B cell (primary cell): ENCODE results near the gene ASTL. TPM values are rescaled to one million over a fixed set of nuclear protein-coding genes. Genes with fewer than 3 reads are reported as not detected.

Source experiments
- ATAC-seq: fragments of 200-7000 bp; cut with Tn5 transposase; one replicate; pipeline ENCODE4 v1.10.0; 2021; ENCODE audit warnings: low read depth, mild to moderate bottlenecking, moderate number of reproducible peaks, moderate library complexity
- CTCF ChIA-PET: fragments of 350-600 bp; sonication (Branson Sonifier 250); formaldehyde crosslinking; loops from one replicate; lab custom pipeline; 2021; ENCODE audit warnings: antibody characterized with exemption, inconsistent platforms; lab: Charles Lee
- POLR2A ChIA-PET: fragments of 350-600 bp; sonication (Branson Sonifier 250); formaldehyde crosslinking; loops from one replicate; lab custom pipeline; 2021; ENCODE audit warnings: antibody characterized with exemption; lab: Charles Lee
- DNase-seq: peaks from one replicate; pipeline ENCODE4 v3.0.0; 2013
- H2AFZ ChIP-seq: 2 replicates; pipeline ENCODE4 v1.6.1; 2012; ENCODE audit warnings: mild to moderate bottlenecking, low read depth, low read length; ENCODE audit not compliant: insufficient read depth, poor library complexity, severe bottlenecking
- H3K27ac ChIP-seq, 2 donors: 1 replicate in 1 of 2; 2 replicates in 1 of 2; pipeline ENCODE4 v1.5.1; 2012 to 2013; ENCODE audit warnings: low read length in 2 of 2, mild to moderate bottlenecking in 2 of 2, moderate library complexity in 1 of 2
- H3K27me3 ChIP-seq, 4 experiments: fragments of 200-600 bp in 1 of 4; sonication (generic) in 1 of 4; replicated peaks in 1 of 4; 1 replicate in 2 of 4; 2 replicates in 2 of 4; pipeline versions ENCODE4 v1.6.1 to v1.7.0; 2013 to 2016; ENCODE audit warnings: low read length in 3 of 4, mild to moderate bottlenecking in 2 of 4, mixed read lengths in 1 of 4, moderate library complexity in 1 of 4; ENCODE audit not compliant: insufficient read depth in 4 of 4, control insufficient read depth in 3 of 4; ENCODE audit errors: control extremely low read depth in 1 of 4
- H3K36me3 ChIP-seq, 2 experiments: replicated peaks in 1 of 2; 1 replicate in 1 of 2; 2 replicates in 1 of 2; pipeline versions ENCODE4 v1.6.1 to v1.7.1; 2013; ENCODE audit warnings: low read length in 1 of 2; ENCODE audit not compliant: insufficient read depth in 2 of 2, control insufficient read depth in 1 of 2; ENCODE audit errors: control extremely low read depth in 1 of 2, extremely low read depth in 1 of 2
- H3K4me1 ChIP-seq, 2 donors: fragments of 200-600 bp in 1 of 2; sonication (generic) in 1 of 2; 1 replicate in 1 of 2; 2 replicates in 1 of 2; pipeline versions ENCODE4 v1.5.1 to v1.6.1; 2013 to 2017; ENCODE audit warnings: low read length in 2 of 2; ENCODE audit not compliant: control insufficient read depth in 2 of 2, insufficient read depth in 2 of 2
- H3K4me2 ChIP-seq: replicated peaks from 2 replicates; pipeline ENCODE3; 2012; ENCODE audit warnings: mild to moderate bottlenecking, low read depth, low read length; ENCODE audit not compliant: poor library complexity, severe bottlenecking
- H3K4me3 ChIP-seq, 5 experiments: fragments of 200-600 bp in 1 of 5; sonication (generic) in 1 of 5; 1 replicate in 3 of 5; 2 replicates in 2 of 5; pipeline versions ENCODE4 v1.5.1 to v1.7.0; 2011 to 2016; ENCODE audit warnings: low read length in 4 of 5, mild to moderate bottlenecking in 4 of 5, low read depth in 2 of 5, control low read depth in 1 of 5, moderate library complexity in 1 of 5; ENCODE audit not compliant: insufficient read depth in 1 of 5; ENCODE audit errors: control extremely low read depth in 1 of 5, extremely low read depth in 1 of 5
- H3K79me2 ChIP-seq: fragments of 200-600 bp; sonication (generic); one replicate; pipeline ENCODE4 v1.6.0; 2016; ENCODE audit warnings: low read length; ENCODE audit not compliant: control insufficient read depth, insufficient read depth
- H3K9ac ChIP-seq: fragments of 200-600 bp; sonication (generic); 2 replicates; pipeline ENCODE4 v1.6.1; 2017; ENCODE audit warnings: mild to moderate bottlenecking, low read length, moderate library complexity
- H3K9me3 ChIP-seq, 3 donors: one replicate each; pipeline versions ENCODE4 v1.6.1 to v1.7.1; 2013; ENCODE audit warnings: low read length in 2 of 3; ENCODE audit not compliant: control insufficient read depth in 2 of 3, insufficient read depth in 1 of 3; ENCODE audit errors: control extremely low read depth in 1 of 3
- H4K20me1 ChIP-seq: 2 replicates; pipeline ENCODE4 v1.6.0; 2012; ENCODE audit warnings: mild to moderate bottlenecking, low read length; ENCODE audit not compliant: insufficient read depth, control insufficient read depth, poor library complexity, severe bottlenecking
- H3K27ac Mint-ChIP-seq: one replicate; pipeline ENCODE4 v1.8.0; 2021; ENCODE audit warnings: mixed read lengths
- H3K27me3 Mint-ChIP-seq: one replicate; pipeline ENCODE4 v1.8.0; 2021; ENCODE audit warnings: mixed read lengths
- H3K4me1 Mint-ChIP-seq: one replicate; pipeline ENCODE4 v1.8.0; 2021; ENCODE audit warnings: mixed read lengths
- H3K4me3 Mint-ChIP-seq: one replicate; pipeline ENCODE4 v1.8.0; 2021; ENCODE audit warnings: mixed read lengths
- H3K9me3 Mint-ChIP-seq: one replicate; pipeline ENCODE4 v1.8.0; 2022; ENCODE audit warnings: mixed read lengths; ENCODE audit not compliant: insufficient read depth
- EZH2 ChIP-seq: IDR thresholded peaks from 2 replicates; pipeline ENCODE4 v1.6.1; 2012; ENCODE audit warnings: borderline replicate concordance, low read depth, mild to moderate bottlenecking, moderate library complexity, low read length; ENCODE audit not compliant: insufficient read depth, poor library complexity, severe bottlenecking
- WGBS: methylation state at CpG from one replicate; pipeline ENCODE4 v1.1.5; 2013; ENCODE audit warnings: missing lambda C conversion rate; ENCODE audit not compliant: insufficient coverage; 5-methylcytosine and 5-hydroxymethylcytosine counted together
- intact Hi-C: fragments of 100-400 bp; cut with micrococcal nuclease; formaldehyde crosslinking; loops from one replicate; pipeline ENCODE4 v1.10.0; 2022
- polyA plus RNA-seq: library from polyadenylated mRNA; depleted of rRNA; stranded (reverse); fragments of >200 nt; gene quantifications from 2 replicates; pipeline ENCODE4 v1.2.3, GENCODE V29; 2012
- total RNA-seq, 2 donors: library from RNA; stranded (reverse); fragments of 120-200 nt in 1 of 2; gene quantifications; 1 replicate in 1 of 2; 2 replicates in 1 of 2; pipeline versions ENCODE4 v1.2.3 to v1.2.4, GENCODE V29; 2013 to 2022
- TF ChIP-seq, protein P1 (sequence below): fragments of 200-600 bp; IDR thresholded peaks from one replicate; pipeline ENCODE4 v1.8.0; 2022; ENCODE audit warnings: antibody characterized with exemption, mild to moderate bottlenecking

Gene ASTL
- total and polyA plus RNA-seq, 2 donors (not counting 1 experiment from before 2014, with no cell fraction given): 0.15 to 0.59 TPM

DNA sequence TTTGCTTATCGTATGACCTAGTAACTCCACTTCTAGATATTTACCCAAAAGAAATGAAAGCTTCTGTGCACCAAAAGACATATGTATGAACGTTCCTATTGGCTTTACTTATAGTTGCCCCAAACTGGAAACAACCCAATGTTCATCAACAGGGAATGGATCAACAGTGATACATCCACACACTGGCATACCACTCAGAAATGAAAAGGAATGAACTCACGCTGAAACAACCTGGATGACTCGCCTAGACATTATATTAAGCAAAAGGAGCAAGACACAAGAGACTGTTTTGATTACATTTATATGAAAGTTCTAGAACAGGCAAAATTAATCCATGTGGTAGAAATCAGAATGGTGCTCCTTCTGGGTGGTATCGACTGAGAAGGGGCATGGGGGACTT lies 40.9 kb downstream of the ASTL start:
- no peaks in the 10 kb centered on the region for H3K9me3 ChIP-seq
- H3K27ac ChIP-seq: no peak overlapping the region
- no peak overlapping the region for H3K9ac ChIP-seq
- no peaks in the 10 kb centered on the region for H3K79me2 ChIP-seq
- H3K27me3 Mint-ChIP-seq: peaks cover 15% of the 10 kb centered on the region
- peaks cover 0 to 3% (median 0%) of the 10 kb centered on the region in 4 experiments for H3K27me3 ChIP-seq
- H4K20me1 ChIP-seq: no peaks in the 10 kb centered on the region
- intact Hi-C loops: no loop called here
- ChIA-PET POLR2A (no interaction called here), CTCF (interaction anchor here (0.5 kb wide), 1 partner anchor 30 kb away, joined by 4 read pairs; no protein-coding TSS in a partner anchor)
- H3K4me2 ChIP-seq: no peak overlapping the region
- H3K9me3 Mint-ChIP-seq: no peaks in the 10 kb centered on the region
- 89% methylated on average over 2 of the region's 5 CpGs for WGBS
- no peaks in the 10 kb centered on the region for H3K4me1 Mint-ChIP-seq
- H3K4me3 ChIP-seq: no peak overlapping the region
- no peaks in the 10 kb centered on the region for H3K4me1 ChIP-seq
- no peak overlapping the region for H3K27ac Mint-ChIP-seq
- ATAC-seq: no peak
- H2AFZ ChIP-seq: no peak overlapping the region
- H3K4me3 Mint-ChIP-seq: no peak overlapping the region
- H3K36me3 ChIP-seq: no peaks in the 10 kb centered on the region
- no peak for DNase-seq
- TF ChIP-seq, protein P1, sequence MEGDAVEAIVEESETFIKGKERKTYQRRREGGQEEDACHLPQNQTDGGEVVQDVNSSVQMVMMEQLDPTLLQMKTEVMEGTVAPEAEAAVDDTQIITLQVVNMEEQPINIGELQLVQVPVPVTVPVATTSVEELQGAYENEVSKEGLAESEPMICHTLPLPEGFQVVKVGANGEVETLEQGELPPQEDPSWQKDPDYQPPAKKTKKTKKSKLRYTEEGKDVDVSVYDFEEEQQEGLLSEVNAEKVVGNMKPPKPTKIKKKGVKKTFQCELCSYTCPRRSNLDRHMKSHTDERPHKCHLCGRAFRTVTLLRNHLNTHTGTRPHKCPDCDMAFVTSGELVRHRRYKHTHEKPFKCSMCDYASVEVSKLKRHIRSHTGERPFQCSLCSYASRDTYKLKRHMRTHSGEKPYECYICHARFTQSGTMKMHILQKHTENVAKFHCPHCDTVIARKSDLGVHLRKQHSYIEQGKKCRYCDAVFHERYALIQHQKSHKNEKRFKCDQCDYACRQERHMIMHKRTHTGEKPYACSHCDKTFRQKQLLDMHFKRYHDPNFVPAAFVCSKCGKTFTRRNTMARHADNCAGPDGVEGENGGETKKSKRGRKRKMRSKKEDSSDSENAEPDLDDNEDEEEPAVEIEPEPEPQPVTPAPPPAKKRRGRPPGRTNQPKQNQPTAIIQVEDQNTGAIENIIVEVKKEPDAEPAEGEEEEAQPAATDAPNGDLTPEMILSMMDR: no peak
- TF ChIP-seq EZH2: no peak

DNA sequence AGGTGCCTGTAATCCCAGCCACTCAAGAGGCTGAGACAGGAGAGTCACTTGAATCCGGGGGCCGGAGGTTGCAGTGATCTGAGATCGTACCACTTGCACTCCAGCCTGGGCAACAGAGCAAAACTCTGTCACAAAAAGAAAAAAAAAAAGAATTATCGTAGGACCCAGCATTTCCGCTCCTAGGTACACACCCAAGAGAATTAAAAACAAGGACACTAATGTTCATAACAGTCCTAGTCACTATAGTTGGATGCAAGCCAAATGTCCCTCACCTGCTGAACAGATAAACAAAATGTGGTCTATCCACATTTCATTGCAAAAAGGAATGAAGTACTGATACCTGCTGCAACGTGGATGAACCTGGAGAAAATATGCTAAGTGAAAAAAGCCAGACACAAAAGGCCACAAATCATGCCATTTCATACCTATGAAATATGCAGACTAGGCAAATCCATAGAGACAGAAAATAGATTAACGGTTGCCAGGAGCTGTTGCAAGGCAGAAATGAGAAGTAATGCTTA lies 43.1 kb downstream of the ASTL start:
- ATAC-seq (no peak), DNase-seq (no peak)
- no peaks in the 10 kb centered on the region for H3K4me1 ChIP-seq
- H3K36me3 ChIP-seq: no peaks in the 10 kb centered on the region
- H2AFZ ChIP-seq: no peak overlapping the region
- Mint-ChIP-seq H3K27ac (no peak overlapping the region), H3K4me3 (no peak overlapping the region), H3K27me3 (peaks cover 15% of the 10 kb centered on the region), H3K9me3 (no peaks in the 10 kb centered on the region), H3K4me1 (no peaks in the 10 kb centered on the region)
- WGBS: 94% methylated on average over 3 of the region's 7 CpGs
- no peaks in the 10 kb centered on the region for H3K79me2 ChIP-seq
- H3K9me3 ChIP-seq: no peaks in the 10 kb centered on the region
- H4K20me1 ChIP-seq: no peaks in the 10 kb centered on the region
- H3K4me2 ChIP-seq: no peak overlapping the region
- TF ChIP-seq, protein P1: no peak
- TF ChIP-seq EZH2: no peak
- no peak overlapping the region for H3K4me3 ChIP-seq
- peaks cover 0 to 3% (median 0%) of the 10 kb centered on the region in 4 experiments for H3K27me3 ChIP-seq
- no peak overlapping the region for H3K9ac ChIP-seq
- intact Hi-C loops: no loop called here
- H3K27ac ChIP-seq: no peak overlapping the region
- POLR2A ChIA-PET: no interaction called here
- CTCF ChIA-PET: interaction anchor here (0.7 kb wide), 1 partner anchor 22 kb away, joined by 3 read pairs; no protein-coding TSS in a partner anchor
